Esophagus muscularis mucosa (tissue), 4 donors: ENCODE results near the gene LAG3. TPM values are rescaled to one million over a fixed set of nuclear protein-coding genes. Genes with fewer than 3 reads are reported as not detected.

Source experiments
- DNase-seq: peaks from one replicate; pipeline ENCODE4 v3.0.0-alpha.2; 2017; ENCODE audit errors: extremely low spot score
- H3K27ac ChIP-seq, 4 donors: fragments of 200-600 bp; sonication (generic); replicated peaks in 1 of 4; 1 replicate in 3 of 4; 2 replicates in 1 of 4; pipeline ENCODE4 v1.5.1; 2016 to 2019; ENCODE audit warnings: mild to moderate bottlenecking in 1 of 4
- H3K27me3 ChIP-seq, 4 donors: fragments of 200-600 bp; sonication (generic); one replicate each; pipeline versions ENCODE4 v1.5.1 to v1.6.0; 2016 to 2019
- H3K36me3 ChIP-seq, 4 donors: fragments of 200-600 bp; sonication (generic); one replicate each; pipeline ENCODE4 v1.5.1; 2016 to 2019
- H3K4me1 ChIP-seq, 4 donors: fragments of 200-600 bp; sonication (generic); one replicate each; pipeline ENCODE4 v1.5.1; 2016 to 2019
- H3K4me3 ChIP-seq, 4 donors: fragments of 200-600 bp; sonication (generic); 1 replicate in 2 of 4; 2 replicates in 2 of 4; pipeline ENCODE4 v1.5.1; 2016 to 2019; ENCODE audit warnings: mild to moderate bottlenecking in 4 of 4, moderate library complexity in 1 of 4
- H3K9me3 ChIP-seq, 4 donors: fragments of 200-600 bp; sonication (generic); 1 replicate in 3 of 4; 2 replicates in 1 of 4; pipeline ENCODE4 v1.5.1; 2016 to 2019
- EP300 ChIP-seq: sonication (generic); formaldehyde crosslinking; IDR thresholded peaks from one replicate; pipeline ENCODE4 v1.6.1; 2017; ENCODE audit warnings: antibody characterized with exemption
- POLR2A ChIP-seq: fragments of 450-650 bp; IDR thresholded peaks from one replicate; pipeline ENCODE4 v1.6.1; 2017; ENCODE audit warnings: antibody characterized with exemption, moderate library complexity, mild to moderate bottlenecking, low read depth
- POLR2AphosphoS5 ChIP-seq, 2 donors: sonication (generic); formaldehyde crosslinking; IDR thresholded peaks; one replicate each; pipeline ENCODE4 v1.6.1; 2017; ENCODE audit warnings: antibody characterized with exemption in 2 of 2
- WGBS: methylation state at CpG from one replicate; pipeline ENCODE4 v1.1.5; 2018; 5-methylcytosine and 5-hydroxymethylcytosine counted together
- intact Hi-C: fragments of 100-400 bp; cut with DNase I; formaldehyde crosslinking; loops from one replicate; pipeline ENCODE4 v1.15.1; 2023
- total RNA-seq, 4 donors: library from RNA; depleted of rRNA; stranded (reverse); fragments of >200 nt; gene quantifications; one replicate each; pipeline versions ENCODE4 v1.1.0 to v1.2.1, GENCODE V29; 2016
- TF ChIP-seq, protein P1 (sequence below), 3 experiments: fragments of 200-600 bp in 2 of 3; fragments of 450-650 bp in 1 of 3; sonication (generic) in 2 of 3; IDR thresholded peaks; one replicate each; pipeline ENCODE4 v1.5.1; 2017 to 2019; ENCODE audit warnings: antibody characterized with exemption in 3 of 3, mild to moderate bottlenecking in 2 of 3, moderate library complexity in 1 of 3

Gene LAG3
- total RNA-seq, 4 donors from 2014 or later = 1.7 to 4.0 (median 2.9) TPM

DNA sequence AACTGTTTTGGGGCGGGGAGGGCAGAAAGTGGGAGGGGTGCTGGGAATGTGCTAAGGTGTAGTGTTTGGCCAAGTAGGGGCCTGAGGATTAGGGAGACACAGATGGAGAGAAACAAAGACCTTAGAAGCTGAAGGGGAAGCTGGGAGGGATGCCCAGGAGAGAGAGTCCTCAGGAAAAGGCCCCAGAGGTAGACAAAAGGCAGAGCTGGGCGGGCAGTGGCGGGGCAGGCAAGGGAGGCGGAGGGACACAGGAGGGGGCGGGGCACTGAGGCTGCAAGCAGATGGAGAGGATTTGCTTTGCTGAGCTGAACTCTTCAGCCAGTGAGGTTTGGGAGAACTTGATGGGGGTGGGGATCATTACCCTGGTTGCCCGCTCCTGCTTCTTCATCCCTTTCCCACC lies 3.3 kb upstream of the LAG3 start:
- no peak for DNase-seq
- H3K4me3 ChIP-seq = peak overlapping the region; percentile 63 to 93 (median 78)
- H3K4me1 ChIP-seq = peaks cover 50 to 86% (median 84%) of the 10 kb centered on the region in 4 donors
- peaks cover 12 to 25% (median 21%) of the 10 kb centered on the region in 4 donors for H3K36me3 ChIP-seq
- peak overlapping the region; percentile 95 to 100 (median 96) for H3K27ac ChIP-seq
- no peaks in the 10 kb centered on the region for H3K27me3 ChIP-seq
- no peak for TF ChIP-seq POLR2AphosphoS5 (IDR thresholded peaks at IDR 0.05)
- TF ChIP-seq, protein P1, sequence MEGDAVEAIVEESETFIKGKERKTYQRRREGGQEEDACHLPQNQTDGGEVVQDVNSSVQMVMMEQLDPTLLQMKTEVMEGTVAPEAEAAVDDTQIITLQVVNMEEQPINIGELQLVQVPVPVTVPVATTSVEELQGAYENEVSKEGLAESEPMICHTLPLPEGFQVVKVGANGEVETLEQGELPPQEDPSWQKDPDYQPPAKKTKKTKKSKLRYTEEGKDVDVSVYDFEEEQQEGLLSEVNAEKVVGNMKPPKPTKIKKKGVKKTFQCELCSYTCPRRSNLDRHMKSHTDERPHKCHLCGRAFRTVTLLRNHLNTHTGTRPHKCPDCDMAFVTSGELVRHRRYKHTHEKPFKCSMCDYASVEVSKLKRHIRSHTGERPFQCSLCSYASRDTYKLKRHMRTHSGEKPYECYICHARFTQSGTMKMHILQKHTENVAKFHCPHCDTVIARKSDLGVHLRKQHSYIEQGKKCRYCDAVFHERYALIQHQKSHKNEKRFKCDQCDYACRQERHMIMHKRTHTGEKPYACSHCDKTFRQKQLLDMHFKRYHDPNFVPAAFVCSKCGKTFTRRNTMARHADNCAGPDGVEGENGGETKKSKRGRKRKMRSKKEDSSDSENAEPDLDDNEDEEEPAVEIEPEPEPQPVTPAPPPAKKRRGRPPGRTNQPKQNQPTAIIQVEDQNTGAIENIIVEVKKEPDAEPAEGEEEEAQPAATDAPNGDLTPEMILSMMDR (IDR thresholded peaks at IDR 0.05) = no peak
- no peak for TF ChIP-seq POLR2A
- no peak for TF ChIP-seq EP300
- 44% methylated on average over 6 of the region's 6 CpGs for WGBS
- no peaks in the 10 kb centered on the region for H3K9me3 ChIP-seq
- intact Hi-C loops = no loop called here

DNA sequence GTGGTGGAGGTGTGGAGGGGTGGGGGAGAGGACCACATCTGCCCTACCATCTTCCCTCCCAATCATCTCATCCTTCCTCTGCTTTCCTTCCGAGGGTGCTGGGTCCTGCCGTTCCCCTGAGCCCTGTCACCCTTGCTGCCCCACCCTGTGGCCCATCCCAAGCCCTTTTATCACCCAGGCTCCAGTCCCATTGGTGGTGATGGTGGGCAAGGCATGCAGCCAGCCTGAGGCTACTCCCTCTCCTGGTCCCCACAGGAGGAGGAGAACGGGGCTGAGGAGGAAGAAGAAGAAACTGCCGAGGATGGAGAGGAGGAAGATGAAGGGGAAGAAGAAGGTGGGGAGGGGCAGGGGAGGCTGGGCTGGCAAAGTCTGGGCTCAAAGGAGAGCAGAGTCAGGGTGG lies 2.7 kb upstream of the LAG3 start:
- H3K4me3 ChIP-seq = peak overlapping the region in 2 of 4 donors; percentile 85 to 93
- no peaks in the 10 kb centered on the region for H3K27me3 ChIP-seq
- WGBS = 38% methylated on average over 4 of the region's 4 CpGs
- no peak for TF ChIP-seq EP300
- peaks cover 45 to 83% (median 81%) of the 10 kb centered on the region in 4 donors for H3K4me1 ChIP-seq
- peaks cover 12 to 25% (median 21%) of the 10 kb centered on the region in 4 donors for H3K36me3 ChIP-seq
- intact Hi-C loops = no loop called here
- H3K27ac ChIP-seq = peak overlapping the region; percentile 61 to 97 (median 96)
- no peaks in the 10 kb centered on the region for H3K9me3 ChIP-seq
- DNase-seq = no peak

DNA sequence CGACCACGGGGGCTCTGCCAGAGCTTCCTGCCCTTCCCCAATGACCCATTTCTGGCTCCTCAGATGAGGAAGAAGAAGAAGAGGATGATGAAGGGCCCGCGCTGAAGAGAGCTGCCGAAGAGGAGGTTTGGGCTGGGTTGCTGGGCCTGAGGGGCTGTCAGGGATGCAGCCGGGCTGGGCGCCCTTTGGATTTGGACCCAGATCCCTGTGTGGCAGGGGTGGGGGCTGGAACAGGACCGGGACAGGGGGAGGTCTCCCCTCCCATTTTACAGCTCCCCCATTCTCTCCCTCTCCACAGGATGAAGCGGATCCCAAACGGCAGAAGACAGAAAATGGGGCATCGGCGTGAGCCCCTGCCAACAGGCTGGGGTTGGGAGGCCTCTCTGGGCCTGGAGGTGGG lies 2.2 kb upstream of the LAG3 start:
- TF ChIP-seq POLR2AphosphoS5 (IDR thresholded peaks at IDR 0.05) (no peak), POLR2A (no peak), EP300 (no peak)
- TF ChIP-seq, protein P1 (IDR thresholded peaks at IDR 0.05) = no peak
- H3K4me3 ChIP-seq = no peak overlapping the region
- no peaks in the 10 kb centered on the region for H3K9me3 ChIP-seq
- no peak for DNase-seq
- 71% methylated on average over 7 of the region's 12 CpGs for WGBS
- H3K27me3 ChIP-seq = no peaks in the 10 kb centered on the region
- peak overlapping the region; percentile 61 to 97 (median 96) for H3K27ac ChIP-seq
- peaks cover 12 to 25% (median 23%) of the 10 kb centered on the region in 4 donors for H3K36me3 ChIP-seq
- peaks cover 41 to 79% (median 77%) of the 10 kb centered on the region in 4 donors for H3K4me1 ChIP-seq
- intact Hi-C loops = no loop called here

DNA sequence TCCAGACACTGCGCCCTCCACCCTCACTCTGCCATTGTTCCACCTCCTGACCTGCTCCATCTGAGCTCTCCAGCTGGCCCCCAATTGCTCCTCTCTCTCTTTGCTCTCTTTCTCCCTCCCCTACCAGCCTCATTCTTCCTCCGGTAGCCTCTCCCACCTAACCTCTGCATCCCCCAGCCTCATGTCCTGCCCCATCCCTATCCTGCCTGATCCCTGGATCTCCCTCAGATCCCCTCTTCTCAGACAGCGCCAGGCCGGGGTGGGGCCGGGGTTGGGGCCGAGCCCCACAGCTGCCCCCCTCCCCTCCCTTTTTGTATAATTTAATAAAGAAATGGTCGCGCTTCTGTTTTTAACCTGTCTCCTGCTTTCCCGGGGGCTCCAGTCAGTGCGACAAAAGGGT lies 1.7 kb upstream of the LAG3 start:
- H3K27ac ChIP-seq = peak overlapping the region; percentile 61 to 97 (median 96)
- no peaks in the 10 kb centered on the region for H3K27me3 ChIP-seq
- DNase-seq = no peak
- WGBS = 86% methylated on average over 10 of the region's 10 CpGs
- H3K4me1 ChIP-seq = peaks cover 36 to 74% (median 72%) of the 10 kb centered on the region in 4 donors
- H3K9me3 ChIP-seq = no peaks in the 10 kb centered on the region
- H3K36me3 ChIP-seq = peaks cover 12 to 29% (median 23%) of the 10 kb centered on the region in 4 donors
- H3K4me3 ChIP-seq = no peak overlapping the region
- intact Hi-C loops = no loop called here
- TF ChIP-seq EP300 (no peak), POLR2A (no peak), POLR2AphosphoS5 (IDR thresholded peaks at IDR 0.05) (no peak)
- TF ChIP-seq, protein P1 (IDR thresholded peaks at IDR 0.05) = no peak

DNA sequence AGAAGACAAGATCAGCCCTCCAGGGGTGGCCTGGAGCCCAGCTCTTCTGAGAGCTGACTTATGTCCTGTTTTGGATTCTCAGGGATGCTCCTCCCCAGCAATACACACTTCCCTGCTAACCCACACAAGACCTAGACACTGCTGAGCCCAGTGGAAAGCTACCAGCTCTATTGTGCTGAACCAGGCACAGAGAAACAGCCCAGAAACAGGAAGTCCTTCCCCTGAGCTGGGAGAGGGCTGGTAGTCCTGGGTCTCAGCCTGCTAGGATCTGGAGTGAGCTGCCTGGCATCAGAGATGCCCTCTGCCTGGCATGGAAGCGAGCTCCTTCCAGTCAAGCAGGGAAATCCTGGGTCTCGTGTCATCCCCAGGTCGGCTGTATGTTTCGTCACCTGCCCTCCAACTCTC lies 1.2 kb upstream of the LAG3 start:
- peak in 1 of 2 donors; percentile 15 for TF ChIP-seq POLR2AphosphoS5 (IDR thresholded peaks at IDR 0.05)
- no peak for TF ChIP-seq POLR2A
- H3K4me3 ChIP-seq = no peak overlapping the region
- H3K27ac ChIP-seq = peak overlapping the region; percentile 61 to 97 (median 96)
- H3K27me3 ChIP-seq = no peaks in the 10 kb centered on the region
- H3K4me1 ChIP-seq = peaks cover 33 to 69% (median 68%) of the 10 kb centered on the region in 4 donors
- no peaks in the 10 kb centered on the region for H3K9me3 ChIP-seq
- intact Hi-C loops = no loop called here
- WGBS = 91% methylated on average over 4 of the region's 4 CpGs
- H3K36me3 ChIP-seq = peaks cover 12 to 30% (median 23%) of the 10 kb centered on the region in 4 donors
- no peak for DNase-seq
